SK-N-SH (cell line): Measurements from ENCODE around the gene STON2.

Experiments used
- CTCF ChIP-seq: fragments of 200-600 bp; sonication (generic); IDR thresholded peaks from 2 replicates; pipeline ENCODE4 v1.6.1; 2017; ENCODE audit warnings: antibody characterized with exemption, mild to moderate bottlenecking, moderate library complexity
- NFIC ChIP-seq: IDR thresholded peaks from 2 replicates; pipeline ENCODE4 v1.4.0; 2012; ENCODE audit warnings: borderline replicate concordance
- PBX3 ChIP-seq: IDR thresholded peaks from 2 replicates; pipeline ENCODE4; 2012
- RAD21 ChIP-seq: IDR thresholded peaks from 2 replicates; pipeline ENCODE4 v1.6.1; 2012; ENCODE audit warnings: mild to moderate bottlenecking, low read length
- REST ChIP-seq: IDR thresholded peaks from 2 replicates; pipeline ENCODE4 v1.6.1; 2012; ENCODE audit warnings: mild to moderate bottlenecking, low read depth, low read length, moderate library complexity
- RXRA ChIP-seq: IDR thresholded peaks from 2 replicates; pipeline ENCODE4 v1.4.0; 2012; ENCODE audit warnings: low read depth, mild to moderate bottlenecking, borderline replicate concordance

DNA sequence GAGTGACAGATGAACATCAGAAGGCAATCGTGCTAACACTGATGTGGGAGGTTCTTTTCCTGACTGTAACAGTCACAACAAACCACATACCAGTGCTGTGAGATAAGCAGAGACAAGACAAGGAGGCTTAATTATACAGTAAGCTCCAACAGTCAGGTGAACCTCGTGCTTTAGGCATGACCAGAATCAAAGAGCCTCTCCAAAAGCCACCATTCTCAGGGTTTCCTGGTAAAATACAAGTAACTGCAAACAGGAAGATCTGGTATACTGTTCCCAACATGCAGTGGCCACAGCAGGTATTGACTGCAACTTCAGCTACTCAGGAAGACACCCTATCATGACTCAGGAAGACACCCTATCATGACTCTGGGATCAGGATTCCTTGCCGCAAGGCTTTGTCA lies 132.1 kb downstream of the STON2 start:
- TF ChIP-seq CTCF (no peak), RAD21 (no peak), REST (no peak), RXRA (no peak), PBX3 (no peak), NFIC (no peak)
